Activated naive CD8-positive, alpha-beta T cell treated with anti-CD3 and anti-CD28 coated beads for 36 hours (primary cell): ENCODE measurements around the gene CATSPERB. TPM values are rescaled to one million over a fixed set of nuclear protein-coding genes. Genes with fewer than 3 reads are reported as not detected.
"Not testable (repeated sequence)": the region's sequence is repeated elsewhere in the genome, so short reads cannot be mapped to it uniquely, and the experiment has no call there.

ENCODE experiments used
- DNase-seq: peaks from one replicate; pipeline ENCODE4 v3.0.0; 2021
- H3K27ac Mint-ChIP-seq: one replicate; pipeline ENCODE4 v1.8.0; 2022; ENCODE audit warnings: mild to moderate bottlenecking, moderate library complexity, mixed read lengths
- H3K27me3 Mint-ChIP-seq: one replicate; pipeline ENCODE4 v1.8.0; 2022; ENCODE audit warnings: mild to moderate bottlenecking, mixed read lengths
- H3K36me3 Mint-ChIP-seq: one replicate; pipeline ENCODE4 v1.8.0; 2021; ENCODE audit warnings: mild to moderate bottlenecking, mixed read lengths
- H3K4me1 Mint-ChIP-seq: one replicate; pipeline ENCODE4 v1.8.0; 2021; ENCODE audit warnings: mixed read lengths
- H3K4me3 Mint-ChIP-seq: one replicate; pipeline ENCODE4 v1.8.0; 2022; ENCODE audit warnings: mild to moderate bottlenecking, moderate library complexity, mixed read lengths
- H3K9me3 Mint-ChIP-seq: one replicate; pipeline ENCODE4 v1.8.0; 2022; ENCODE audit warnings: mixed read lengths
- total RNA-seq, 2 experiments: library from RNA; stranded (reverse); gene quantifications; one replicate each; pipeline ENCODE4 v1.2.3, GENCODE V29; 2021

Gene CATSPERB
- total RNA-seq, 2 experiments from 2014 or later: 0.18 to 0.27 TPM

GRCh38 chr14:91548108-91548507, 183.8 kb downstream of the CATSPERB start:
- no peak overlapping the region for H3K27ac Mint-ChIP-seq
- H3K4me1 Mint-ChIP-seq: no peaks in the 10 kb centered on the region
- DNase-seq: no peak
- H3K4me3 Mint-ChIP-seq: no peak overlapping the region
- no peaks in the 10 kb centered on the region for H3K36me3 Mint-ChIP-seq
- H3K9me3 Mint-ChIP-seq: no peaks in the 10 kb centered on the region
- H3K27me3 Mint-ChIP-seq: peaks cover 5% of the 10 kb centered on the region

- H3K27ac Mint-ChIP-seq: no peak overlapping the region
- no peaks in the 10 kb centered on the region for H3K4me1 Mint-ChIP-seq
- no peak overlapping the region for H3K4me3 Mint-ChIP-seq
- H3K27me3 Mint-ChIP-seq: peaks cover 5% of the 10 kb centered on the region
- DNase-seq: no peak
- peaks cover 12% of the 10 kb centered on the region for H3K9me3 Mint-ChIP-seq
- no peaks in the 10 kb centered on the region for H3K36me3 Mint-ChIP-seq
Measured at GRCh38 chr14:91545946-91546716, 185.8 kb downstream of the CATSPERB start.

GRCh38 chr14:91545204-91545603, 186.7 kb downstream of the CATSPERB start:
- peaks cover 5% of the 10 kb centered on the region for H3K27me3 Mint-ChIP-seq
- no peak for DNase-seq
- no peaks in the 10 kb centered on the region for H3K4me1 Mint-ChIP-seq

GRCh38 chr14:91536327-91536726, 195.6 kb downstream of the CATSPERB start:
- peaks cover 14% of the 10 kb centered on the region for H3K27me3 Mint-ChIP-seq

More at GRCh38 chr14:91545204-91545603, 186.7 kb downstream of the CATSPERB start:
- H3K4me3 Mint-ChIP-seq: no peak overlapping the region
- H3K27ac Mint-ChIP-seq: no peak overlapping the region
- peaks cover 2% of the 10 kb centered on the region for H3K36me3 Mint-ChIP-seq
- peaks cover 17% of the 10 kb centered on the region for H3K9me3 Mint-ChIP-seq

GRCh38 chr14:91534059-91534458, 197.8 kb downstream of the CATSPERB start:
- not testable (repeated sequence) for H3K4me3 Mint-ChIP-seq, H3K9me3 Mint-ChIP-seq, H3K27ac Mint-ChIP-seq, H3K4me1 Mint-ChIP-seq, H3K36me3 Mint-ChIP-seq, DNase-seq
- H3K27me3 Mint-ChIP-seq: peaks cover 17% of the 10 kb centered on the region

More at GRCh38 chr14:91536327-91536726, 195.6 kb downstream of the CATSPERB start:
- peaks cover 13% of the 10 kb centered on the region for H3K9me3 Mint-ChIP-seq
- no peaks in the 10 kb centered on the region for H3K4me1 Mint-ChIP-seq
- no peak overlapping the region for H3K27ac Mint-ChIP-seq
- H3K4me3 Mint-ChIP-seq: no peak overlapping the region
- no peak for DNase-seq
- H3K36me3 Mint-ChIP-seq: peaks cover 4% of the 10 kb centered on the region

- Mint-ChIP-seq H3K27me3 (peaks cover 17% of the 10 kb centered on the region), H3K4me3 (no peak overlapping the region), H3K4me1 (no peaks in the 10 kb centered on the region), H3K9me3 (peaks cover 1% of the 10 kb centered on the region), H3K27ac (no peak overlapping the region), H3K36me3 (peaks cover 2% of the 10 kb centered on the region)
- DNase-seq: no peak
Measured at GRCh38 chr14:91533623-91534022, 198.3 kb downstream of the CATSPERB start.

Other genes starting within 250 kb of the CATSPERB start
- gene PPP4R3A, start 221.8 kb downstream of the CATSPERB start, total RNA-seq: 100 to 1,000 TPM; 122 TPM
- 10 to 100 TPM; 16.7 to 17.4 TPM for gene TC2N, start 135.4 kb upstream of the CATSPERB start, total RNA-seq
- 1 to 10 TPM; 1.3 to 1.6 TPM for gene FBLN5, start 215.6 kb upstream of the CATSPERB start, total RNA-seq